MCF 10A (cell line): ENCODE results near the gene TNFAIP2. TPM values are rescaled to one million over a fixed set of nuclear protein-coding genes. Genes with fewer than 3 reads are reported as not detected.

ENCODE experiments used
- BruUV-seq: library from RNA; stranded (reverse); fragments of 400-500 nt; replicated peaks from 2 replicates; lab custom pipeline; 2021; lab: Mats Ljungman, UMichigan
- CTCF ChIA-PET: fragments of 300-600 bp; sonication (Branson Sonifier 250); formaldehyde crosslinking; extraction: SDS; loops from one replicate; lab custom pipeline; 2021; ENCODE audit warnings: antibody characterized with exemption, inconsistent platforms; lab: Yijun Ruan, JAX
- POLR2A ChIA-PET: fragments of 300-600, 350-650 bp; sonication (Branson Sonifier 250); formaldehyde crosslinking; extraction: SDS; loops from one replicate; lab custom pipeline; 2020; ENCODE audit warnings: antibody characterized with exemption, inconsistent platforms; lab: Yijun Ruan, JAX
- DNase-seq: peaks from one replicate; pipeline ENCODE4 v3.0.0-alpha.2; 2018; ENCODE audit not compliant: unreplicated experiment
- H3K27ac Mint-ChIP-seq: one replicate; pipeline ENCODE4 v1.8.0; 2022; ENCODE audit warnings: mild to moderate bottlenecking, low read depth, mixed read lengths; ENCODE audit not compliant: unreplicated experiment
- H3K27me3 Mint-ChIP-seq: one replicate; pipeline ENCODE4 v1.8.0; 2022; ENCODE audit warnings: mixed read lengths; ENCODE audit not compliant: insufficient read depth, unreplicated experiment
- H3K36me3 Mint-ChIP-seq: one replicate; pipeline ENCODE4 v1.8.0; 2022; ENCODE audit warnings: mild to moderate bottlenecking, moderate library complexity, mixed read lengths; ENCODE audit not compliant: insufficient read depth, unreplicated experiment
- H3K4me1 Mint-ChIP-seq: one replicate; pipeline ENCODE4 v1.8.0; 2022; ENCODE audit warnings: mixed read lengths; ENCODE audit not compliant: insufficient read depth, unreplicated experiment
- H3K4me3 Mint-ChIP-seq: one replicate; pipeline ENCODE4 v1.8.0; 2022; ENCODE audit warnings: mild to moderate bottlenecking, moderate library complexity, mixed read lengths; ENCODE audit not compliant: unreplicated experiment
- H3K9me3 Mint-ChIP-seq: one replicate; pipeline ENCODE4 v1.8.0; 2022; ENCODE audit warnings: mixed read lengths; ENCODE audit not compliant: unreplicated experiment
- CTCF ChIP-seq: fragments of 200-600 bp; IDR thresholded peaks from one replicate; pipeline ENCODE4 v1.8.0; 2022; ENCODE audit warnings: antibody characterized with exemption, mild to moderate bottlenecking; ENCODE audit not compliant: unreplicated experiment
- intact Hi-C: fragments of 100-400 bp; cut with micrococcal nuclease; formaldehyde crosslinking; loops from 2 replicates; pipeline ENCODE4 v1.14.1; 2022
- total RNA-seq: library from RNA; stranded (reverse); gene quantifications from 2 replicates; pipeline ENCODE4 v1.2.3, GENCODE V29; 2022

Gene TNFAIP2
- total RNA-seq, 1 experiment from 2014 or later = 19.1 TPM

GRCh38 chr14:103127356-103127755, 4.1 kb downstream of the TNFAIP2 start:
- DNase-seq = no peak
- CTCF ChIA-PET = interaction anchor here (0.6 to 7.3 kb wide), 15 partner anchors 8 to 263 kb away, joined by 3 to 50 read pairs (median 4); no protein-coding TSS in a partner anchor
- Mint-ChIP-seq H3K36me3 (no peaks in the 10 kb centered on the region), H3K4me1 (peaks cover 50% of the 10 kb centered on the region), H3K27me3 (no peaks in the 10 kb centered on the region), H3K4me3 (no peak overlapping the region), H3K9me3 (no peaks in the 10 kb centered on the region), H3K27ac (no peak overlapping the region)
- intact Hi-C loops = no loop called here
- TF ChIP-seq CTCF = no peak
- POLR2A ChIA-PET = interaction anchor here (0.7 to 2.0 kb wide), 7 partner anchors 10 to 206 kb away, joined by 3 to 10 read pairs (median 4); partner anchors contain the start of gene EIF5
- no TSS peak for BruUV-seq

DNA sequence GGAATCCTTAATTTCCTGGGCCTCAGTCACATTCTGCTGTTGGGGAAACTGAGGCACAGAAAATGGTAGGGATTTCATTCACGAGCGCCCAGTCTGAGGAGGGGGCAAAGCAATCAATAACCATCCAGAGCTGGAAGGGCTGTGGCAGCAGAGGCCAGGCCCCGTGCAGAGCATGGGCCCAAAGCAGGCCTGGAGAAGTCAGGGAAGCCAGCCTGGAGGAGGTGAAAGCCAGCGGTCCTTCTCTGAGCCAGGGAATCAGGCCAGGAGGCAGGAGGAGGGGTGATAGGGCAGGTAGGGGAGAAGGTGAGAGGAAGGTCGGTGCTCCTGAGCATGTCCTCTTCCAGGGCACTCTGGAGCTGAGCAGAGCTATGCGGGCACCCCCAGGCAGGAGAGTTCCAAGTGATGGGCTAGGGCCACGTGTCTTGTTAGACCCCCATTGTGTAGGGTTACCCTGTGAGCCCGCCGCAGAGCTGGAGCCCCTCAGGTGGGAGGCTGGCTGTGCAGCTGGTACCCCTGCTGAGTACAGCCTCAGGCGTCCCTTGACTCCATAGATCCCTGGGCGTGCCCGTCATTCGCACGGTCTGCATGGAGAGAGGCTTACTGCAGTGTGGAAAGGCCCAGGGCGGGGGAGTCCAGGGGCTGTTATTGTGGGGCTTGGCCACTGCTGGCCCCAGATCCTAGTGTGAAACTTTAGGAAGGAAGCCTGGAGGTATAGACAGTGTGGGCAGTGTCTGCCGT, 4.8 kb downstream of the TNFAIP2 start:
- H3K9me3 Mint-ChIP-seq = no peaks in the 10 kb centered on the region
- peak overlapping the region; percentile 11 for H3K27ac Mint-ChIP-seq
- peaks cover 50% of the 10 kb centered on the region for H3K4me1 Mint-ChIP-seq
- no peaks in the 10 kb centered on the region for H3K27me3 Mint-ChIP-seq
- BruUV-seq = no TSS peak
- DNase-seq = peak; percentile 76
- peak overlapping the region; percentile 37 for H3K4me3 Mint-ChIP-seq
- no peak for TF ChIP-seq CTCF
- CTCF ChIA-PET = interaction anchor here (0.7 to 7.3 kb wide), 9 partner anchors 8 to 262 kb away, joined by 3 to 50 read pairs (median 4); no protein-coding TSS in a partner anchor
- POLR2A ChIA-PET = interaction anchor here (1.3 to 2.0 kb wide), 4 partner anchors 9 to 208 kb away, joined by 3 to 10 read pairs (median 4); partner anchors contain the start of gene EIF5
- H3K36me3 Mint-ChIP-seq = no peaks in the 10 kb centered on the region
- intact Hi-C loops = no loop called here

- peak overlapping the region; percentile 37 for H3K4me3 Mint-ChIP-seq
- intact Hi-C loops = no loop called here
- no peak for TF ChIP-seq CTCF
- H3K4me1 Mint-ChIP-seq = peaks cover 50% of the 10 kb centered on the region
- BruUV-seq = no TSS peak
- ChIA-PET CTCF (interaction anchor here (0.6 to 7.3 kb wide), 5 partner anchors 9 to 262 kb away, joined by 3 to 50 read pairs (median 4); no protein-coding TSS in a partner anchor), POLR2A (interaction anchor here (0.9 to 2.0 kb wide), 5 partner anchors 8 to 207 kb away, joined by 3 to 10 read pairs (median 5); no protein-coding TSS in a partner anchor)
- H3K9me3 Mint-ChIP-seq = no peaks in the 10 kb centered on the region
- peak overlapping the region; percentile 11 for H3K27ac Mint-ChIP-seq
- H3K36me3 Mint-ChIP-seq = no peaks in the 10 kb centered on the region
- DNase-seq = peak; percentile 85
- H3K27me3 Mint-ChIP-seq = no peaks in the 10 kb centered on the region
Measured at GRCh38 chr14:103128631-103129300, 5.5 kb downstream of the TNFAIP2 start.
